ENCODE measurements around the gene DDX55.
A peak's percentile ranks its signal among the peaks of the same experiment; 100 is the strongest.

Gene DDX55

DNA sequence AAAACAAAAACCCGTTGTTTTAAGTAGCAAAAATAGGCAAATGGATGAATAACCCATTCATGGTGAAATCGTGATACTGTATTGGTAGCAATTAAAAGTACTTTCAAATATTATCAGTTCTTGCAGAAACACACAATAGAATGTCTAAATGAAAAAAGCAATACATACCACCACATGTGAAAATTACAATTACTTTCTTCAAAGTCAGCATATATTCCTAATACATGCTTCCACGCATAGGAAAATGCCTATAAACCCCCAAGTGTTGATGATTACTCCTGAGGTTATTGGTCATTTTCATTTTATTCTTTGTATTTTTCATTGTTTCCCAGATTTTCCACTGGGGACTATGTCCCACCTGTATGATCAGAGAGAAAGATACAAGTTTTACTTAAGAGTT, 15.2 kb downstream of the DDX55 start:
- DNase-seq = no peak

GRCh38 chr12:123617580-123617979, 15.7 kb downstream of the DDX55 start:
- no peak for DNase-seq

GRCh38 chr12:123621101-123621500, 19.2 kb downstream of the DDX55 start:
- DNase-seq = no peak

GRCh38 chr12:123621619-123622530, 20.0 kb downstream of the DDX55 start:
- no peak for DNase-seq

DNA sequence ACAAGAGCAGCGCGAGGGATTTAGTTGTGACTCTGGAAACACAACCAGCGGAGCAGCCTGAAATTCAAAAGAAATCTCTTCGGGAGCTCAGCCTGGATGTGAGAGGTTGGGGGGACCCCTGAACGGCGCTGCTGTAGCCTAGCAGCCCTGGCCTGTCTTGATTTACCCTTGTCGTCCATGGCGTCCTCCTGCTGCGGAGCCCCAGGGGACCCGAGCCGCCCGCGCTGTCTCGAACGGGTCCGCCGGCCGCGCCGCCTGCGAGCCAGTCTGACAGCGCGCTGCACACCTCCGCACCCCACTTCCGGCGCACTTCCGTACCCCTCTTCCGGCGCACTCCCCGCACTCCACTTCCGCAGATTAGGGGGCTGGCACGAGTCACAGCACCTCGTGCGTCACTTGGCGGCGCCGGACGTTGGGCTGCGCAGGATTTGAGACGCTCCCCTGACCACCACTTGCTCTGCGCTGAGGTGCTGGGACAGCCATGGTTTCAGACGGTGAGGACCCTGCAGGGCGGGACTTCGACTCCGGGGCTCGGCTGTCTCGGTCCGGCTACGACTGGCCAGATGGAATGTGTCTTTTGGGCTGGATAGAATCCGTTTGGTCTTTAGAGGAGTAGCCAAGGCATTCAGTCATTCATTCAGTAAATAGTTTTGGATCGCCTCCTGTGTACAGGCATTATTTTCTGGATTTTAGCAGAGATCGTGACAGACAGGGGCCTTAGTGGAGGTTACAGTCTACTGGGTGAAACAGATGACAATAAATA, 31.7 kb downstream of the DDX55 start, which contains the start of the genes EIF2B1 and GTF2H3:
Gene EIF2B1 (minus strand): TSS at position 308 of the 763 bp plus-strand sequence. CDS start 129 bp downstream, at position 179.
Gene GTF2H3 (plus strand): TSS at position 451 of the 763 bp plus-strand sequence. CDS start 31 bp downstream, at position 482.
- DNase-seq = peak; percentile 95

- DNase-seq = no peak
These were observed 32.3 kb downstream of the DDX55 start for GRCh38 chr12:123634142-123634561.

- DNase-seq = no peak
These were observed 42.0 kb downstream of the DDX55 start for GRCh38 chr12:123643911-123644310.

GRCh38 chr12:123645380-123645779, 43.5 kb downstream of the DDX55 start:
- no peak for DNase-seq

GRCh38 chr12:123645878-123646277, 44.0 kb downstream of the DDX55 start:
- no peak for DNase-seq

DNA sequence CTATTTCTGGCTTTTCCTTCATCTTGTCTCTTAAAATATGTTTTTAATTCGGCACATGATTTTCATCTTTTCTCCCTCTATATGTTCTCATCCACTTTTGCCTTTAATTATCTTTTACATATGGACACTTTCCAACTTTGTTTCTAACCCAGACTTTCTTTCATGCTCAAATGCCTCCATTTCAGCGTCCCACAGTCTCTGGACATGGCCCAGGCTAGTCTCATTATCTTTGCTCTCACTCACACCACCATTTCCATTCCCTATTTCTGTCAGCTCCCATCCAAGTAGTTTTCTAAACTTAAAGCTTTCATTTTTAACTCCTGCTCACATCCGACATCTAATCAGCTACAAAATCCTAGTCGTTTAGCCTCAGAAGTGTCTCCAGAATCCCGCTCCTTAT, 46.5 kb downstream of the DDX55 start:
- DNase-seq = no peak

DNA sequence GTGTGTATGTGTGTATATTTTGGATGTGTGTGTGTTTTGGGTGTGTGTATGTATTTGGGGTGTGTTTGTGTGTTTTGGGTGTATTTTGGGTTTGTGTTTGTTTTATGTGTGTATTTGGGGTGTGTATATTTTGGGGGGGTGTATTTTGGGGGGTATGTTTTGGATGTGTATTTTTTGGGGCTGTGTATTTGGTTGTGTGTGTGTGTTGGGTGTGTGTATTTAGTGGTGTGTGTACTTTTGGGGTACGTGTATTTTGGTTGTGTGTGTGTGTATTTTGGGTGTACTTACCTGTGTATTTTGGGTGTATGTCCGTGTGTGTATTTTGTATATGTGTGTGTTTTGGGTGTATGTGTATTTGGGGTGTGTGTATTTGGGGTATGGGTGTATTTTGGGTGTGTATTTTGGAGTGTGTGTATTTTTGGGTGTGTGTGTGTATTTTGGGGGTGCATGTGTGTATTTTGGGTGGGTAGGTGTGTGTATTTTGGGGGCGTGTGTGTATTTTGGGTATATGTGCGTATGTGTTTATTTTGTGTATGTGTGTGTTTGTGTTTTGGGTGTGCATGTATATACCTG, 52.3 kb downstream of the DDX55 start:
- DNase-seq = no peak

DNA sequence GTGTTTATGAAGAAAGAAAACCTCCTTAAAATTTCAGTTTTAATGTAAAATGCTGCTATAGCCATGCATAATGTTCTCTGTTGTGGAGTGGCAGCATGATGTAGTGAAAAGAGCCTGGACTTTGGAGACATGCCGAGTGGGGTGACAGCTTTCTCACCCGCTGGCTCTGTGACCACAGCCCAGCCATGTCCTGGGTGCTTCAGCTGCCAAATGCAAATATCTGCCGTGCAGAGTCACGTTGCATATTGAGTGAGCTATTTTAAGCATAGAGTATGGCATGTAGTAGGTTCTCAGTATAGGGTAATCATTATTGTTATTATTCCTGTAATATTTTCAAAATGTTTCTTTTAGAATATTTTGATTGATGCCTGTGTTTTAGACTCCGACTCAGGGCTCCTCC, 53.5 kb downstream of the DDX55 start:
- no peak for DNase-seq

GRCh38 chr12:123656392-123656791, 54.5 kb downstream of the DDX55 start:
- DNase-seq = no peak

- DNase-seq = no peak
These were observed 55.3 kb downstream of the DDX55 start for GRCh38 chr12:123657211-123657610.

DNA sequence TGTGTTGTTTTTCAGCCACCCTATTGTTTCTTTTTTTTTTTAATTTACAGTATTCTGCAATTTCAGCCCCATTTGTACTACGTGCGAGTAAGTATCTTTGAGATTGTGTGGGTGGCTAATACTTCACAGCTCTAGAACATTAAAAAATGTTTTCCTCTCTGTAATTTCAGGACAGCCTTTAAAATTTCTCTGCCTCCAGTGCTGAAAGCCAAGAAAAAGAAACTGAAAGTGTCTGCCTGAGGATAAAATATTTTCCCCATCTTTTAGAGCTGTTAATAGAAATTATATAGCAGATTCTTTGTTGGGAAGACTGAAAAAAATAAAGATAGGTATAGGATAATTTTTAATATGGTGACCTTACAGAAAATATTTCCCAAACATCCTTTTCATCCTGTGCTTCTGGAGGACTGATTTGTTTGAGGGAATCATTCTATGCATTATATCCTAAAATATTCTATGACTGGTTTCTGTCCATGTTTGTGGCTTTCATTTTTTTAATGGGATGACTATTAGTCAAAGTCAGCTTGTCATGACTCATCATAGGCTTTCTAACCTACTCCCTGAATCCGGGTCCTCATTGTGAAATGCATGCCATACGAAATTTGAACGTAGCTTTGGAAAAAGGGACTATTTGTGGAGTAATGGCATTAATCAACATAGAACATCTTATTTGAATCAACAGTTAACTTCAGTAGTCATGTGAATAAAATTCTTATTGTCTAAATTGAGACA, 58.3 kb downstream of the DDX55 start:
- DNase-seq = no peak

- no peak for DNase-seq
These were observed 65.9 kb downstream of the DDX55 start for GRCh38 chr12:123667771-123668170.

Data from activated CD4-positive, CD25-positive, alpha-beta regulatory T cell treated with anti-CD3 and anti-CD28 coated beads, Interleukin-2, amount 50 U/mL, for 72 hours (primary cell).